Mesenchymal stem cell (in vitro differentiated cells and primary cell): ENCODE data around the gene CXCR3.
A peak's percentile ranks its signal among the peaks of the same experiment; 100 is the strongest.

Experiments
- DNase-seq: peaks from one replicate; pipeline ENCODE4 v3.0.0-alpha.2; 2013
- H2AFZ ChIP-seq: one replicate; pipeline ENCODE4 v1.6.1; 2013; ENCODE audit warnings: low read depth, mild to moderate bottlenecking, control low read depth, inconsistent platforms, low read length, moderate library complexity
- H2AK5ac ChIP-seq: 2 replicates; pipeline ENCODE4 v1.6.1; 2013; ENCODE audit warnings: low read length, moderate library complexity, mild to moderate bottlenecking, inconsistent platforms; ENCODE audit not compliant: severe bottlenecking
- H2BK120ac ChIP-seq: one replicate; pipeline ENCODE4 v1.6.1; 2013; ENCODE audit warnings: low read depth, mild to moderate bottlenecking, inconsistent platforms, low read length, moderate library complexity
- H2BK12ac ChIP-seq, 2 experiments: one replicate each; pipeline ENCODE4 v1.6.1; 2013; ENCODE audit warnings: inconsistent platforms in 2 of 2, low read length in 2 of 2, mild to moderate bottlenecking in 2 of 2, moderate library complexity in 2 of 2, control low read depth in 1 of 2
- H2BK15ac ChIP-seq: one replicate; pipeline ENCODE4 v1.6.1; 2013; ENCODE audit warnings: mild to moderate bottlenecking, low read depth, inconsistent platforms; ENCODE audit not compliant: poor library complexity, severe bottlenecking
- H2BK5ac ChIP-seq: 2 replicates; pipeline ENCODE4 v1.6.1; 2013; ENCODE audit warnings: low read depth, mild to moderate bottlenecking, low read length, control low read depth, inconsistent platforms; ENCODE audit not compliant: poor library complexity, severe bottlenecking
- H3K14ac ChIP-seq, 2 experiments: one replicate each; pipeline ENCODE4 v1.6.1; 2013; ENCODE audit warnings: inconsistent platforms in 2 of 2, low read length in 2 of 2, control low read depth in 1 of 2, mild to moderate bottlenecking in 1 of 2, moderate library complexity in 1 of 2
- H3K18ac ChIP-seq, 2 experiments: one replicate each; pipeline ENCODE4 v1.6.1; 2013; ENCODE audit warnings: inconsistent platforms in 2 of 2, low read length in 2 of 2, control low read depth in 1 of 2, low read depth in 1 of 2, mild to moderate bottlenecking in 1 of 2
- H3K23ac ChIP-seq, 2 experiments: one replicate each; pipeline ENCODE4 v1.6.1; 2013; ENCODE audit warnings: inconsistent platforms in 2 of 2, low read length in 2 of 2, mild to moderate bottlenecking in 2 of 2, moderate library complexity in 2 of 2, control low read depth in 1 of 2
- H3K27ac ChIP-seq: 2 replicates; pipeline ENCODE4 v1.5.1; 2013; ENCODE audit warnings: mild to moderate bottlenecking, moderate library complexity, low read length, control low read depth, inconsistent platforms; ENCODE audit not compliant: poor library complexity, severe bottlenecking
- H3K27me3 ChIP-seq, 2 experiments: 2 replicates each; pipeline versions ENCODE4 v1.6.1 to v1.7.0; 2013; ENCODE audit warnings: low read length in 2 of 2, mild to moderate bottlenecking in 2 of 2, moderate library complexity in 2 of 2, control low read depth in 1 of 2, inconsistent platforms in 1 of 2; ENCODE audit not compliant: control insufficient read depth in 1 of 2, insufficient read depth in 1 of 2
- H3K36me3 ChIP-seq, 2 experiments: 2 replicates each; pipeline versions ENCODE4 v1.6.1 to v1.7.0; 2013; ENCODE audit warnings: low read length in 2 of 2, control low read depth in 1 of 2, inconsistent platforms in 1 of 2, low read depth in 1 of 2, mild to moderate bottlenecking in 1 of 2; ENCODE audit not compliant: insufficient read depth in 2 of 2, control insufficient read depth in 1 of 2
- H3K4ac ChIP-seq, 2 experiments: one replicate each; pipeline ENCODE4 v1.6.1; 2013; ENCODE audit warnings: inconsistent platforms in 2 of 2, low read length in 2 of 2, mild to moderate bottlenecking in 2 of 2, moderate library complexity in 2 of 2, control low read depth in 1 of 2, low read depth in 1 of 2
- H3K4me1 ChIP-seq: 2 replicates; pipeline ENCODE4 v1.6.1; 2013; ENCODE audit warnings: low read depth, low read length, control low read depth; ENCODE audit not compliant: control insufficient read depth, insufficient read depth
- H3K4me2 ChIP-seq: 2 replicates; pipeline ENCODE4 v1.6.1; 2013; ENCODE audit warnings: low read length, mild to moderate bottlenecking, inconsistent platforms; ENCODE audit not compliant: poor library complexity, severe bottlenecking
- H3K4me3 ChIP-seq, 2 experiments: 2 replicates each; pipeline versions ENCODE4 v1.5.1 to v1.7.0; 2013; ENCODE audit warnings: low read length in 2 of 2, mild to moderate bottlenecking in 2 of 2, control low read depth in 1 of 2, low read depth in 1 of 2; ENCODE audit not compliant: insufficient read depth in 1 of 2
- H3K79me1 ChIP-seq: replicated peaks from 2 replicates; pipeline ENCODE4 v1.6.1; 2013; ENCODE audit warnings: mild to moderate bottlenecking, control low read depth, low read length, inconsistent platforms; ENCODE audit not compliant: poor library complexity, severe bottlenecking
- H3K9ac ChIP-seq: 2 replicates; pipeline ENCODE4 v1.7.0; 2013; ENCODE audit warnings: mild to moderate bottlenecking, low read length, moderate library complexity
- H3K9me3 ChIP-seq: 2 replicates; pipeline ENCODE4 v1.7.0; 2013; ENCODE audit warnings: mild to moderate bottlenecking, low read length; ENCODE audit not compliant: control insufficient read depth
- H4K8ac ChIP-seq: one replicate; pipeline ENCODE4 v1.6.1; 2013; ENCODE audit warnings: inconsistent platforms, mild to moderate bottlenecking, low read length, moderate library complexity
- H4K91ac ChIP-seq: one replicate; pipeline ENCODE4 v1.6.1; 2013; ENCODE audit warnings: mild to moderate bottlenecking, low read length, inconsistent platforms
- WGBS: methylation state at CpG from one replicate; pipeline ENCODE4 v1.1.7; 2013; ENCODE audit warnings: mixed read lengths; 5-methylcytosine and 5-hydroxymethylcytosine counted together

CXCR3 gene

GRCh38 chrX:71659342-71659741, 41.0 kb upstream of the CXCR3 start:
- no peak overlapping the region for H3K4me2 ChIP-seq
- no peak overlapping the region for H3K23ac ChIP-seq
- no peaks in the 10 kb centered on the region for H3K4me1 ChIP-seq
- no peak overlapping the region for H2AK5ac ChIP-seq
- H3K27me3 ChIP-seq, result peaks cover 0 to 27% of the 10 kb centered on the region in 2 experiments
- no CpG with 5 or more reads among the region's 3 CpGs for whole genome bisulfite sequencing
- H2BK12ac ChIP-seq, result no peak overlapping the region
- no peak overlapping the region for H3K4me3 ChIP-seq
- H4K91ac ChIP-seq, result no peak overlapping the region
- H3K9me3 ChIP-seq, result peaks cover 10% of the 10 kb centered on the region
- no peak overlapping the region for H4K8ac ChIP-seq
- no peak overlapping the region for H2BK15ac ChIP-seq
- H2AFZ ChIP-seq, result no peak overlapping the region
- no peak overlapping the region for H3K4ac ChIP-seq
- no peaks in the 10 kb centered on the region for H3K36me3 ChIP-seq
- H2BK5ac ChIP-seq, result no peak overlapping the region
- H3K79me1 ChIP-seq, result no peaks in the 10 kb centered on the region
- no peak overlapping the region for H3K18ac ChIP-seq
- H3K14ac ChIP-seq, result no peak overlapping the region
- no peak overlapping the region for H2BK120ac ChIP-seq
- no peak overlapping the region for H3K9ac ChIP-seq
- no peak for DNase-seq
- H3K27ac ChIP-seq, result no peak overlapping the region

- H2AFZ ChIP-seq, result no peak overlapping the region
- H3K18ac ChIP-seq, result no peak overlapping the region
- H2BK120ac ChIP-seq, result no peak overlapping the region
- H4K8ac ChIP-seq, result no peak overlapping the region
- peaks cover 0 to 23% of the 10 kb centered on the region in 2 experiments for H3K27me3 ChIP-seq
- H3K23ac ChIP-seq, result no peak overlapping the region
- H2BK15ac ChIP-seq, result no peak overlapping the region
- H4K91ac ChIP-seq, result no peak overlapping the region
- no peak for DNase-seq
- H3K14ac ChIP-seq, result no peak overlapping the region
- no peak overlapping the region for H2BK12ac ChIP-seq
- no peaks in the 10 kb centered on the region for H3K79me1 ChIP-seq
- H3K4me1 ChIP-seq, result no peaks in the 10 kb centered on the region
- H3K9ac ChIP-seq, result no peak overlapping the region
- WGBS, result 61% methylated on average over 3 of the region's 4 CpGs
- H2BK5ac ChIP-seq, result no peak overlapping the region
- peaks cover 10% of the 10 kb centered on the region for H3K9me3 ChIP-seq
- H3K36me3 ChIP-seq, result no peaks in the 10 kb centered on the region
- no peak overlapping the region for H3K4me3 ChIP-seq
- no peak overlapping the region for H3K4ac ChIP-seq
- H3K27ac ChIP-seq, result no peak overlapping the region
- H2AK5ac ChIP-seq, result no peak overlapping the region
- H3K4me2 ChIP-seq, result no peak overlapping the region
Measured at GRCh38 chrX:71657267-71657666, 39.0 kb upstream of the CXCR3 start.

GRCh38 chrX:71653344-71653743, 35.0 kb upstream of the CXCR3 start:
- Histone ChIP-seq H2AFZ (no peak overlapping the region), H3K79me1 (no peaks in the 10 kb centered on the region), H3K9me3 (peaks cover 7% of the 10 kb centered on the region), H2BK15ac (no peak overlapping the region), H3K4me1 (no peaks in the 10 kb centered on the region), H3K4ac (no peak overlapping the region), H3K4me3 (no peak overlapping the region), H3K27me3 (peaks cover 0 to 13% of the 10 kb centered on the region in 2 experiments), H3K23ac (no peak overlapping the region), H3K4me2 (no peak overlapping the region), H4K91ac (no peak overlapping the region), H3K14ac (no peak overlapping the region), H3K18ac (no peak overlapping the region), H2BK120ac (no peak overlapping the region), H2BK5ac (no peak overlapping the region), H3K27ac (no peak overlapping the region), H3K9ac (no peak overlapping the region), H2AK5ac (no peak overlapping the region), H3K36me3 (no peaks in the 10 kb centered on the region), H4K8ac (no peak overlapping the region), H2BK12ac (no peak overlapping the region)
- 100% methylated on average over 1 of the region's 2 CpGs for WGBS
- DNase-seq, result no peak

- Histone ChIP-seq H2BK120ac (no peak overlapping the region), H3K79me1 (no peaks in the 10 kb centered on the region), H2AK5ac (no peak overlapping the region), H3K9ac (no peak overlapping the region), H2AFZ (no peak overlapping the region), H3K36me3 (no peaks in the 10 kb centered on the region), H3K14ac (no peak overlapping the region), H3K18ac (no peak overlapping the region), H2BK12ac (no peak overlapping the region), H3K9me3 (peaks cover 7% of the 10 kb centered on the region), H3K27me3 (peaks cover 0 to 15% of the 10 kb centered on the region in 2 experiments), H3K4ac (no peak overlapping the region), H4K91ac (no peak overlapping the region), H3K4me3 (no peak overlapping the region), H3K4me2 (no peak overlapping the region), H2BK15ac (no peak overlapping the region), H2BK5ac (no peak overlapping the region), H3K23ac (no peak overlapping the region), H4K8ac (no peak overlapping the region), H3K4me1 (no peaks in the 10 kb centered on the region), H3K27ac (no peak overlapping the region)
- DNase-seq, result peak; percentile 46
- WGBS, result 100% methylated on average over 1 of the region's 2 CpGs
Measured at GRCh38 chrX:71652405-71652804, 34.1 kb upstream of the CXCR3 start.
